ENCODE results near the gene CHN2.

Gene CHN2

GRCh38 chr7:29230871-29231345, 36.3 kb downstream of the CHN2 start:
- no peak for TF ChIP-seq POLR2AphosphoS5 (IDR thresholded peaks at IDR 0.05; ENCODE audit: low read depth, low read length)
- no peak for TF ChIP-seq POLR2A (IDR thresholded peaks at IDR 0.05; ENCODE audit: low read depth, low read length)
- no peak for TF ChIP-seq TAF1 (IDR thresholded peaks at IDR 0.05; ENCODE audit: borderline replicate concordance, low read depth, low read length)
- FAIRE-seq (no peak), DNase-seq (ENCODE audit: insufficient read length) (no peak)

- DNase-seq (ENCODE audit: insufficient read length) (no peak), FAIRE-seq (no peak)
- no peak for TF ChIP-seq TAF1 (IDR thresholded peaks at IDR 0.05; ENCODE audit: borderline replicate concordance, low read depth, low read length)
- no peak for TF ChIP-seq POLR2A (IDR thresholded peaks at IDR 0.05; ENCODE audit: low read depth, low read length)
- TF ChIP-seq POLR2AphosphoS5 (IDR thresholded peaks at IDR 0.05; ENCODE audit: low read depth, low read length), result no peak
Measured at GRCh38 chr7:29231671-29232232, 37.2 kb downstream of the CHN2 start.

DNA sequence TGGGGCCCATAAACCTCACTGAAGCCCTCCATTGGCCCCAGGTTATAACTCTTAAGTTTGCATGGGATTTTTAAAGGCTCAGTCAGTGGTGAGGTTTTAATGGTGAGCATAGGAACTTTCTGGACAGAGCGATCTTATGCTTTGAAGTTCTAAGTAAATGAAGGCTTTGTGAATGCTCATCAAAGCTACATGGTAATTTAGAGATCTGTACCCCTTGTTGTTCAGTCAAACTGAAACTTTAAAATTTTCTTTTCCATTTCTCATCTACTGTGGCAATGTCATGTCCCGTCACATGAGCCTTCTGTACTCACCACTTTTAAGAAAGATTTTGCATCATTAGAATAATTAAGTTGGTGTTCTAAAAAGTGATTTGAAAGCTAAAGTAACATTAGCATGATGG, 39.9 kb downstream of the CHN2 start:
- FAIRE-seq, result no peak
- no peak for DNase-seq (ENCODE audit: insufficient read length)
- TF ChIP-seq POLR2A (IDR thresholded peaks at IDR 0.05; ENCODE audit: low read depth, low read length) (no peak), POLR2AphosphoS5 (IDR thresholded peaks at IDR 0.05; ENCODE audit: low read depth, low read length) (no peak), TAF1 (IDR thresholded peaks at IDR 0.05; ENCODE audit: borderline replicate concordance, low read depth, low read length) (no peak)

GRCh38 chr7:29236071-29236580, 41.6 kb downstream of the CHN2 start:
- no peak for FAIRE-seq
- no peak for TF ChIP-seq POLR2AphosphoS5 (IDR thresholded peaks at IDR 0.05; ENCODE audit: low read depth, low read length)
- DNase-seq (ENCODE audit: insufficient read length), result no peak

GRCh38 chr7:29236649-29237048, 42.1 kb downstream of the CHN2 start:
- DNase-seq (ENCODE audit: insufficient read length) (no peak), FAIRE-seq (no peak)

DNA sequence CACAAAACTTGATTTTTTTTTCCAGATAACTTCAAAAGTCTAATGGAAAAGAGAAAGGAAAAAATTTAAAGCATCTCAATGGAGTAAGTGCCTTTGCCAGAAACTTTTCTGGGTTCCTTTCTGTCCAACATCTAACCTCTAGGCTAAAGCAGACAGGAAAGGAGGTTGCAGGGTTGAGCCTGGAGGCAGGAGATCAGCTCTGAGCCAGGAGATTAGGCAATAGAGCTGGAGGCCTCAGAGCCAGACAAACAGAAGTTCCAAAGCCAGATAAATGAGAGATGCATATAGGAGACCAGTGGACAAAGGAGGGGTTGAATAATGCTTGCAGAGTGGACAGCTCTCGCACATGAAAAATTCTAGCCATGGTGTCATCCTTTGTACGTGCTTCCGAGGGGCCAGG, 42.9 kb downstream of the CHN2 start:
- FAIRE-seq, result no peak
- TF ChIP-seq POLR2A (IDR thresholded peaks at IDR 0.05; ENCODE audit: low read depth, low read length) (no peak), POLR2AphosphoS5 (IDR thresholded peaks at IDR 0.05; ENCODE audit: low read depth, low read length) (no peak), TAF1 (IDR thresholded peaks at IDR 0.05; ENCODE audit: borderline replicate concordance, low read depth, low read length) (no peak)
- no peak for DNase-seq (ENCODE audit: insufficient read length)

More at GRCh38 chr7:29236649-29237048, 42.1 kb downstream of the CHN2 start:
- TF ChIP-seq POLR2A (IDR thresholded peaks at IDR 0.05; ENCODE audit: low read depth, low read length) (no peak), TAF1 (IDR thresholded peaks at IDR 0.05; ENCODE audit: borderline replicate concordance, low read depth, low read length) (no peak), POLR2AphosphoS5 (IDR thresholded peaks at IDR 0.05; ENCODE audit: low read depth, low read length) (no peak)

DNA sequence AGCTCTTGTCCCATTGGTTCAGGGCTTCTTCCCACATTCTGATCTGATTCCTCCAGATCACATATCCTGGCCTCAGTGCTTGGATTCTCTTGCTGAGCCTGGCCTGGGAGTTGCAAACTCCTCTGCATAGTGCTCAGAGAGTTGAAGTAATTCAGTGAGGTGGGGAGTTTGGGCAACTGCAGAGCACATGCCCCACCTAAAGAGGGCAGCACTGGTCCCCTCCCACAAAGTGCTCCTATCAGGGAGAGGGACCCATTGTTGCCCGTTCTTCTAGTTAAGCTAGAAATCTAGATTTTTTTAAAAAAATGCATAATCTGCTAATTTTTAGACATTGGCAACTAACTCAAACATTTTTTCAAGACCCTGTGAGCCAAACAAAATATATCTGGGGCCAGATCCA, 45.1 kb downstream of the CHN2 start:
- TF ChIP-seq POLR2AphosphoS5 (IDR thresholded peaks at IDR 0.05; ENCODE audit: low read depth, low read length) (no peak), TAF1 (IDR thresholded peaks at IDR 0.05; ENCODE audit: borderline replicate concordance, low read depth, low read length) (no peak), POLR2A (IDR thresholded peaks at IDR 0.05; ENCODE audit: low read depth, low read length) (no peak)
- FAIRE-seq (no peak), DNase-seq (ENCODE audit: insufficient read length) (no peak)

DNA sequence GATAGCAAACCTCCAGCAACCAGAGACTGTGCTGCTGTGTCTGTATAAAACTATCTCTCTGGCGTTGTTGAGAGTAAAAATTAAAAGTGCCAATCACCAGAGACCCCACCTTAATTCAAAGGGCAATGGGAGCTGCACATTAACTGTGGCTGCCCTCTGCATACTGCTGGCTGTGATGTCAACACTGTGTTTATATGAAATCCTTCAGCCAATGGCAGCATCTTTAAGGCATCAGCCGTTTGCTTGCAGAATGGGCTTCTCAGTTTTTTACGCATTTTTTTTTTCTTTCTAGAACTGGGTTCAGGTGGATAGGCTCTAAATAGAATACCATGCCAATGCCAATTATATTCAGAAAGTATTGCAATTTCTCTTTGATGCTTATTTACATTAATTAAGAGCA, 47.7 kb downstream of the CHN2 start:
- no peak for DNase-seq (ENCODE audit: insufficient read length)
- no peak for FAIRE-seq
- TF ChIP-seq TAF1 (IDR thresholded peaks at IDR 0.05; ENCODE audit: borderline replicate concordance, low read depth, low read length), result no peak

- FAIRE-seq (peak; percentile 17), DNase-seq (ENCODE audit: insufficient read length) (no peak)
- TF ChIP-seq POLR2A (IDR thresholded peaks at IDR 0.05; ENCODE audit: low read depth, low read length), result no peak
- TF ChIP-seq TAF1 (IDR thresholded peaks at IDR 0.05; ENCODE audit: borderline replicate concordance, low read depth, low read length), result no peak
- TF ChIP-seq POLR2AphosphoS5 (IDR thresholded peaks at IDR 0.05; ENCODE audit: low read depth, low read length), result no peak
Measured at GRCh38 chr7:29243910-29244655, 49.5 kb downstream of the CHN2 start.

GRCh38 chr7:29247224-29247962, 52.8 kb downstream of the CHN2 start:
- DNase-seq (ENCODE audit: insufficient read length), result no peak
- FAIRE-seq, result no peak
- TF ChIP-seq POLR2A (IDR thresholded peaks at IDR 0.05; ENCODE audit: low read depth, low read length) (no peak), TAF1 (IDR thresholded peaks at IDR 0.05; ENCODE audit: borderline replicate concordance, low read depth, low read length) (no peak), POLR2AphosphoS5 (IDR thresholded peaks at IDR 0.05; ENCODE audit: low read depth, low read length) (no peak)

GRCh38 chr7:29247963-29248236, 53.3 kb downstream of the CHN2 start:
- DNase-seq (ENCODE audit: insufficient read length), result no peak
- no peak for TF ChIP-seq POLR2AphosphoS5 (IDR thresholded peaks at IDR 0.05; ENCODE audit: low read depth, low read length)
- TF ChIP-seq TAF1 (IDR thresholded peaks at IDR 0.05; ENCODE audit: borderline replicate concordance, low read depth, low read length), result no peak
- no peak for TF ChIP-seq POLR2A (IDR thresholded peaks at IDR 0.05; ENCODE audit: low read depth, low read length)
- FAIRE-seq, result no peak

Data from GM12892 (cell line).